WTC11 (cell line): Measurements from ENCODE around the gene NFX1. TPM values are rescaled to one million over a fixed set of nuclear protein-coding genes. Genes with fewer than 3 reads are reported as not detected.

Experiments used
- ATAC-seq: fragments of 200-7000 bp; cut with Tn5 transposase; 2 replicates; pipeline ENCODE4 v1.10.0; 2021; ENCODE audit warnings: mild to moderate bottlenecking, moderate library complexity
- CTCF ChIA-PET: fragments of 300-600 bp; sonication (Branson Sonifier 250); formaldehyde crosslinking; loops from one replicate; lab custom pipeline; 2021; ENCODE audit warnings: antibody characterized with exemption; lab: Charles Lee
- POLR2A ChIA-PET: fragments of 350-600 bp; sonication (Branson Sonifier 250); formaldehyde crosslinking; loops from one replicate; lab custom pipeline; 2021; ENCODE audit warnings: antibody characterized with exemption; lab: Charles Lee
- DNase-seq: peaks from one replicate; pipeline ENCODE4 v3.0.0; 2021; ENCODE audit warnings: low spot score
- H3K27ac Mint-ChIP-seq: 2 replicates; pipeline ENCODE4 v1.8.0; 2021; ENCODE audit warnings: mixed read lengths
- H3K27me3 Mint-ChIP-seq: 2 replicates; pipeline ENCODE4 v1.8.0; 2021; ENCODE audit warnings: low read depth, mild to moderate bottlenecking, moderate library complexity, mixed read lengths
- H3K36me3 Mint-ChIP-seq: 2 replicates; pipeline ENCODE4 v1.8.0; 2021; ENCODE audit warnings: mixed read lengths
- H3K4me1 Mint-ChIP-seq: 2 replicates; pipeline ENCODE4 v1.8.0; 2022; ENCODE audit warnings: mixed read lengths
- H3K4me3 Mint-ChIP-seq: 2 replicates; pipeline ENCODE4 v1.8.0; 2021; ENCODE audit warnings: mild to moderate bottlenecking, moderate library complexity, mixed read lengths
- H3K9me3 Mint-ChIP-seq: 2 replicates; pipeline ENCODE4 v1.8.0; 2021; ENCODE audit warnings: mixed read lengths
- EMX1 ChIP-seq: fragments of 250-450 bp; sonication (Bioruptor Pico); IDR thresholded peaks from 2 replicates; pipeline ENCODE4 v1.8.0; 2021; ENCODE audit warnings: mild to moderate bottlenecking
- ESRRA ChIP-seq: sonication (generic); formaldehyde crosslinking; IDR thresholded peaks from 2 replicates; pipeline ENCODE4 v1.8.1; 2022; ENCODE audit warnings: mild to moderate bottlenecking, missing genetic modification reagents, borderline replicate concordance
- FOXJ3 ChIP-seq: sonication (generic); formaldehyde crosslinking; IDR thresholded peaks from 2 replicates; pipeline ENCODE4 v1.9.0; 2021; ENCODE audit warnings: missing genetic modification reagents, mild to moderate bottlenecking, borderline replicate concordance
- GTF2I ChIP-seq: fragments of 250-450 bp; sonication (Bioruptor Pico); conservative IDR thresholded peaks from 2 replicates; pipeline ENCODE4 v1.4.0; 2021; ENCODE audit warnings: mild to moderate bottlenecking
- IRF2 ChIP-seq: sonication (generic); formaldehyde crosslinking; IDR thresholded peaks from 2 replicates; pipeline ENCODE4 v1.8.0; 2022; ENCODE audit warnings: low read depth, missing genetic modification reagents, borderline replicate concordance
- JUN ChIP-seq: sonication (generic); formaldehyde crosslinking; IDR thresholded peaks from 2 replicates; pipeline ENCODE4 v1.8.0; 2023; ENCODE audit warnings: mild to moderate bottlenecking, missing genetic modification reagents
- MYBL2 ChIP-seq: sonication (generic); formaldehyde crosslinking; IDR thresholded peaks from 2 replicates; pipeline ENCODE4 v1.8.1; 2023; ENCODE audit warnings: mild to moderate bottlenecking, moderate library complexity, missing genetic modification reagents
- NR2C2 ChIP-seq: sonication (generic); formaldehyde crosslinking; IDR thresholded peaks from 2 replicates; pipeline ENCODE4 v1.8.0; 2022; ENCODE audit warnings: mild to moderate bottlenecking, missing genetic modification reagents
- SMAD4 ChIP-seq: sonication (generic); formaldehyde crosslinking; IDR thresholded peaks from 2 replicates; pipeline ENCODE4 v1.8.0; 2022; ENCODE audit warnings: mild to moderate bottlenecking, missing genetic modification reagents
- SP1 ChIP-seq: sonication (generic); formaldehyde crosslinking; conservative IDR thresholded peaks from 2 replicates; pipeline ENCODE4 v1.8.1; 2022; ENCODE audit warnings: missing genetic modification reagents
- ZMAT4 ChIP-seq: fragments of 250-450 bp; sonication (Bioruptor Pico); IDR thresholded peaks from 2 replicates; pipeline ENCODE4 v1.9.0; 2021; ENCODE audit warnings: mild to moderate bottlenecking
- ZNF121 ChIP-seq: sonication (generic); formaldehyde crosslinking; IDR thresholded peaks from 2 replicates; pipeline ENCODE4 v1.8.0; 2023; ENCODE audit warnings: missing genetic modification reagents
- ZNF138 ChIP-seq: sonication (generic); formaldehyde crosslinking; conservative IDR thresholded peaks from 2 replicates; pipeline ENCODE4 v1.8.1; 2022; ENCODE audit warnings: mild to moderate bottlenecking, moderate library complexity, missing genetic modification reagents
- ZNF219 ChIP-seq: sonication (generic); formaldehyde crosslinking; IDR thresholded peaks from 2 replicates; pipeline ENCODE4 v1.8.0; 2023; ENCODE audit warnings: missing genetic modification reagents, mild to moderate bottlenecking, borderline replicate concordance
- ZNF671 ChIP-seq: fragments of 250-450 bp; sonication (Bioruptor Pico); IDR thresholded peaks from 2 replicates; pipeline ENCODE4 v1.8.0; 2021; ENCODE audit warnings: mild to moderate bottlenecking
- total RNA-seq: library from RNA; stranded (reverse); gene quantifications from 3 replicates; pipeline ENCODE4 v1.2.3, GENCODE V29; 2021
- TF ChIP-seq, protein P1 (sequence below): sonication (generic); formaldehyde crosslinking; IDR thresholded peaks from 2 replicates; pipeline ENCODE4 v1.8.0; 2022; ENCODE audit warnings: mild to moderate bottlenecking, missing genetic modification reagents
- TF ChIP-seq, protein P2 (sequence below): fragments of 250-450 bp; sonication (Bioruptor Pico); IDR thresholded peaks from 2 replicates; pipeline ENCODE4 v1.9.0; 2021; ENCODE audit warnings: mild to moderate bottlenecking, borderline replicate concordance
- TF ChIP-seq, protein P3 (sequence below): sonication (generic); formaldehyde crosslinking; IDR thresholded peaks from 2 replicates; pipeline ENCODE4 v1.8.0; 2022; ENCODE audit warnings: mild to moderate bottlenecking, missing genetic modification reagents
- TF ChIP-seq, protein P4 (sequence below): sonication (generic); formaldehyde crosslinking; IDR thresholded peaks from 2 replicates; pipeline ENCODE4 v1.8.0; 2022; ENCODE audit warnings: mild to moderate bottlenecking, missing genetic modification reagents
- TF ChIP-seq, protein P5 (sequence below): sonication (generic); formaldehyde crosslinking; IDR thresholded peaks from 2 replicates; pipeline ENCODE4 v1.8.0; 2023; ENCODE audit warnings: missing genetic modification reagents
- TF ChIP-seq, protein P6 (sequence below): sonication (generic); formaldehyde crosslinking; IDR thresholded peaks from 2 replicates; pipeline ENCODE4 v1.8.1; 2022; ENCODE audit warnings: mild to moderate bottlenecking, moderate library complexity, missing genetic modification reagents

NFX1 gene
- total RNA-seq, 1 experiment from 2014 or later = 30.9 TPM

DNA sequence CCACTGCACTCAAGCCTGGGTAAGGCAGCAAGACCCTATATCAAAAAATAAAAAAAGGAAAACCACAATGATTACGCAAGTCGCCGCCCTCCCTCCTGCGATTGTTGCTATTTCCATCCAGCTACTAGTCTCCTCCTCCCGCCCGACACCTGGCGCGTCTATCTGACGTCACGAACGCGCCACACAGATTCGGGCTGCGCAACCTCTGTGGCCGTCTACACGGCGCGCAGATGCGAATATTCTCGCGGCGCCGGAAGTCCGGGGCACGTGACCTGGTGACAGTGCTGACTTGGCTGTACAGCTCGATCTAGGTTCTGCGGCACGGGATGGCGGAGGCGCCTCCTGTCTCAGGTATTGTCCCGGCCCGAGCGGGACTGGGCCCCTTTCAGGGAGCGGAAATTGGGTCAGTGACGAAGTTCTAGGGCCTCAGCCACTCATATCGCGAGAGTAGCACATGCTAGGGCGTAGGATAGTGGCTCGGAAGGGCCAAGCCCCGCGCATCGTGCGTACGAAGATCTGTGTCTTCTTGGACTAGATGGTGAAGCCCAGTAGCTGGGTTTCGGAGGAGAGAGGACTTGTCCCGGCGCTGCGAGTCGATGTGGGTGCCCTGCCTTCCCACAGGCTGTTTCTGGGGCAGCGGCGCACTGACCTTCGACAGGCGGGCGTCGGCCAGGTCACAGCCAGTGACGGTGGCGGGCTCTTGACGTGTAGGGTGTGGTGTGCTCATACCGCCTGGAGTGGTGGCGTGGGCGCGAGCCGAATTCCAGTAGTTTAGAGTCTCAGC, at the start of gene NFX1 (continued):
- no peak for TF ChIP-seq ZNF671
- TF ChIP-seq MYBL2 (CRISPR knock-in tag) = 0 out of 2 replicates have a peak, but pooled peaks have one; percentile 50
- no peak for TF ChIP-seq IRF2 (CRISPR knock-in tag)
- TF ChIP-seq, protein P1, sequence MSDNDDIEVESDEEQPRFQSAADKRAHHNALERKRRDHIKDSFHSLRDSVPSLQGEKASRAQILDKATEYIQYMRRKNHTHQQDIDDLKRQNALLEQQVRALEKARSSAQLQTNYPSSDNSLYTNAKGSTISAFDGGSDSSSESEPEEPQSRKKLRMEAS (CRISPR knock-in tag) = peak; percentile 97
- 0 out of 2 replicates have a peak, but pooled peaks have one; percentile 19 for TF ChIP-seq FOXJ3 (CRISPR knock-in tag)
- TF ChIP-seq NR2C2 = no peak
- TF ChIP-seq SP1 (CRISPR knock-in tag) = peak; percentile 95
- TF ChIP-seq, protein P2, sequence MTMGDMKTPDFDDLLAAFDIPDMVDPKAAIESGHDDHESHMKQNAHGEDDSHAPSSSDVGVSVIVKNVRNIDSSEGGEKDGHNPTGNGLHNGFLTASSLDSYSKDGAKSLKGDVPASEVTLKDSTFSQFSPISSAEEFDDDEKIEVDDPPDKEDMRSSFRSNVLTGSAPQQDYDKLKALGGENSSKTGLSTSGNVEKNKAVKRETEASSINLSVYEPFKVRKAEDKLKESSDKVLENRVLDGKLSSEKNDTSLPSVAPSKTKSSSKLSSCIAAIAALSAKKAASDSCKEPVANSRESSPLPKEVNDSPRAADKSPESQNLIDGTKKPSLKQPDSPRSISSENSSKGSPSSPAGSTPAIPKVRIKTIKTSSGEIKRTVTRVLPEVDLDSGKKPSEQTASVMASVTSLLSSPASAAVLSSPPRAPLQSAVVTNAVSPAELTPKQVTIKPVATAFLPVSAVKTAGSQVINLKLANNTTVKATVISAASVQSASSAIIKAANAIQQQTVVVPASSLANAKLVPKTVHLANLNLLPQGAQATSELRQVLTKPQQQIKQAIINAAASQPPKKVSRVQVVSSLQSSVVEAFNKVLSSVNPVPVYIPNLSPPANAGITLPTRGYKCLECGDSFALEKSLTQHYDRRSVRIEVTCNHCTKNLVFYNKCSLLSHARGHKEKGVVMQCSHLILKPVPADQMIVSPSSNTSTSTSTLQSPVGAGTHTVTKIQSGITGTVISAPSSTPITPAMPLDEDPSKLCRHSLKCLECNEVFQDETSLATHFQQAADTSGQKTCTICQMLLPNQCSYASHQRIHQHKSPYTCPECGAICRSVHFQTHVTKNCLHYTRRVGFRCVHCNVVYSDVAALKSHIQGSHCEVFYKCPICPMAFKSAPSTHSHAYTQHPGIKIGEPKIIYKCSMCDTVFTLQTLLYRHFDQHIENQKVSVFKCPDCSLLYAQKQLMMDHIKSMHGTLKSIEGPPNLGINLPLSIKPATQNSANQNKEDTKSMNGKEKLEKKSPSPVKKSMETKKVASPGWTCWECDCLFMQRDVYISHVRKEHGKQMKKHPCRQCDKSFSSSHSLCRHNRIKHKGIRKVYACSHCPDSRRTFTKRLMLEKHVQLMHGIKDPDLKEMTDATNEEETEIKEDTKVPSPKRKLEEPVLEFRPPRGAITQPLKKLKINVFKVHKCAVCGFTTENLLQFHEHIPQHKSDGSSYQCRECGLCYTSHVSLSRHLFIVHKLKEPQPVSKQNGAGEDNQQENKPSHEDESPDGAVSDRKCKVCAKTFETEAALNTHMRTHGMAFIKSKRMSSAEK (CRISPR knock-in tag) = no peak
- no peak for TF ChIP-seq JUN (CRISPR knock-in tag)
- no peak for TF ChIP-seq ESRRA (CRISPR knock-in tag)
- no peak for TF ChIP-seq ZMAT4
- TF ChIP-seq, protein P3, sequence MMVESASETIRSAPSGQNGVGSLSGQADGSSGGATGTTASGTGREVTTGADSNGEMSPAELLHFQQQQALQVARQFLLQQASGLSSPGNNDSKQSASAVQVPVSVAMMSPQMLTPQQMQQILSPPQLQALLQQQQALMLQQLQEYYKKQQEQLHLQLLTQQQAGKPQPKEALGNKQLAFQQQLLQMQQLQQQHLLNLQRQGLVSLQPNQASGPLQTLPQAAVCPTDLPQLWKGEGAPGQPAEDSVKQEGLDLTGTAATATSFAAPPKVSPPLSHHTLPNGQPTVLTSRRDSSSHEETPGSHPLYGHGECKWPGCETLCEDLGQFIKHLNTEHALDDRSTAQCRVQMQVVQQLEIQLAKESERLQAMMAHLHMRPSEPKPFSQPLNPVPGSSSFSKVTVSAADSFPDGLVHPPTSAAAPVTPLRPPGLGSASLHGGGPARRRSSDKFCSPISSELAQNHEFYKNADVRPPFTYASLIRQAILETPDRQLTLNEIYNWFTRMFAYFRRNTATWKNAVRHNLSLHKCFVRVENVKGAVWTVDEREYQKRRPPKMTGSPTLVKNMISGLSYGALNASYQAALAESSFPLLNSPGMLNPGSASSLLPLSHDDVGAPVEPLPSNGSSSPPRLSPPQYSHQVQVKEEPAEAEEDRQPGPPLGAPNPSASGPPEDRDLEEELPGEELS = peak; percentile 92; the same call in 1 of the 2 replicates
- TF ChIP-seq ZNF138 (CRISPR knock-in tag) = no peak
- TF ChIP-seq SMAD4 (CRISPR knock-in tag) = no peak
- no peak for TF ChIP-seq EMX1 (CRISPR knock-in tag)
- TF ChIP-seq GTF2I (CRISPR knock-in tag) = no peak

DNA sequence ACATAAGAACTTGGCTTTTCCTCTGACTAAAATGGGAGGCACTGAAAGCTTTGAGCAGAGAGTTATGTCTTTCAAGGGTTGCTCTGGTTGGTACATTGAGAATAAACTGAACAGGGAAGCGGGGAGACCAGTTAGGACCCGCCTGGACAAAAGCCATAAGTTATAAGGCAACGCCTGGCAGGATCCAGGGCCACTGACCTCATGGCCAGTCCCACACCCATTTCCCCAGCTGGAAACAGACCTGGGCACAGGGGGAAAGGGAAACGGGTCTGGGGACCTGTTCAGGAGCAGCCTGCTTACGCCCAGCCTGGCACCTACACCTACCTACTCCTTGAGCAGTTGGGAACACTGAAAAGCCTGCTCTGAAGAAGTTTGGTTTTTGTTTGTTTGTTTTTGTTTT, 49.0 kb upstream of the NFX1 start:
- H3K4me3 Mint-ChIP-seq = no peak overlapping the region
- H3K36me3 Mint-ChIP-seq = no peaks in the 10 kb centered on the region
- TF ChIP-seq ZNF219 = no peak
- no peak for TF ChIP-seq ZNF138 (CRISPR knock-in tag)
- no peak for TF ChIP-seq GTF2I (CRISPR knock-in tag)
- TF ChIP-seq, protein P4, sequence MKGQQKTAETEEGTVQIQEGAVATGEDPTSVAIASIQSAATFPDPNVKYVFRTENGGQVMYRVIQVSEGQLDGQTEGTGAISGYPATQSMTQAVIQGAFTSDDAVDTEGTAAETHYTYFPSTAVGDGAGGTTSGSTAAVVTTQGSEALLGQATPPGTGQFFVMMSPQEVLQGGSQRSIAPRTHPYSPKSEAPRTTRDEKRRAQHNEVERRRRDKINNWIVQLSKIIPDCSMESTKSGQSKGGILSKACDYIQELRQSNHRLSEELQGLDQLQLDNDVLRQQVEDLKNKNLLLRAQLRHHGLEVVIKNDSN = no peak
- TF ChIP-seq, protein P5, sequence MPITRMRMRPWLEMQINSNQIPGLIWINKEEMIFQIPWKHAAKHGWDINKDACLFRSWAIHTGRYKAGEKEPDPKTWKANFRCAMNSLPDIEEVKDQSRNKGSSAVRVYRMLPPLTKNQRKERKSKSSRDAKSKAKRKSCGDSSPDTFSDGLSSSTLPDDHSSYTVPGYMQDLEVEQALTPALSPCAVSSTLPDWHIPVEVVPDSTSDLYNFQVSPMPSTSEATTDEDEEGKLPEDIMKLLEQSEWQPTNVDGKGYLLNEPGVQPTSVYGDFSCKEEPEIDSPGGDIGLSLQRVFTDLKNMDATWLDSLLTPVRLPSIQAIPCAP (CRISPR knock-in tag) = no peak
- TF ChIP-seq ZNF121 (CRISPR knock-in tag) = no peak
- TF ChIP-seq, protein P6, sequence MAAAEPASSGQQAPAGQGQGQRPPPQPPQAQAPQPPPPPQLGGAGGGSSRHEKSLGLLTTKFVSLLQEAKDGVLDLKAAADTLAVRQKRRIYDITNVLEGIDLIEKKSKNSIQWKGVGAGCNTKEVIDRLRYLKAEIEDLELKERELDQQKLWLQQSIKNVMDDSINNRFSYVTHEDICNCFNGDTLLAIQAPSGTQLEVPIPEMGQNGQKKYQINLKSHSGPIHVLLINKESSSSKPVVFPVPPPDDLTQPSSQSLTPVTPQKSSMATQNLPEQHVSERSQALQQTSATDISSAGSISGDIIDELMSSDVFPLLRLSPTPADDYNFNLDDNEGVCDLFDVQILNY = no peak
- no peak overlapping the region for H3K27ac Mint-ChIP-seq
- POLR2A ChIA-PET = no interaction called here
- no peak for DNase-seq
- ATAC-seq = no peak
- CTCF ChIA-PET = interaction anchor here (3.3 kb wide), 1 partner anchor 15 kb away, joined by 12 read pairs; no protein-coding TSS in a partner anchor
- no peaks in the 10 kb centered on the region for H3K4me1 Mint-ChIP-seq
- H3K9me3 Mint-ChIP-seq = no peaks in the 10 kb centered on the region
- H3K27me3 Mint-ChIP-seq = peaks cover 5% of the 10 kb centered on the region
